Fibroblast of gingiva (primary cell): ENCODE measurements around the gene PAFAH2.
"Not testable (repeated sequence)": the region's sequence is repeated elsewhere in the genome, so short reads cannot be mapped to it uniquely, and the experiment has no call there.

Source experiments
- DNase-seq: peaks from one replicate; pipeline ENCODE4 v3.0.0-alpha.2; 2011; ENCODE audit warnings: low read depth

The PAFAH2 gene

GRCh38 chr1:25985171-25985570, 12.7 kb downstream of the PAFAH2 start:
- no peak for DNase-seq

GRCh38 chr1:25979210-25979609, 18.7 kb downstream of the PAFAH2 start:
- DNase-seq, result no peak

GRCh38 chr1:25978403-25978802, 19.5 kb downstream of the PAFAH2 start:
- DNase-seq, result no peak

DNA sequence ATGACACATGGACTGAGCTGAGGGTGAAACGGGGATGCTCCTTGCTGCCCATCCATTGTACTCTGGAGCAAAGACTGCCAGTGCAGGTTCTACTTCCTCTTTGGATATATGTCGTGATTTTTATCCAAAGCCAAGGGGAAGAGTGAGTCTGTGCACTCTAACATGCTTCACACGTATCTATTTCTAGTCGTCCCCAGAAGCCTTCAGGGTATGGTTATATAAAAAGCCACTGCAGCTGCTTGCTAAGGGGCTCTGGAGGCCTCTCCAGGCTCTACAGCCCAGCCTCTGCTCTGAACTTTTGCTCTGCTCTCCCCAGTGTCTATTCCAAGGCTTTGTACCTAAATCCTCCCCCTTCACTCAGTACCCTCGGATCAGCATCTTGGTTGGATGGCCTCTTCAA, 20.1 kb downstream of the PAFAH2 start:
- no peak for DNase-seq

DNA sequence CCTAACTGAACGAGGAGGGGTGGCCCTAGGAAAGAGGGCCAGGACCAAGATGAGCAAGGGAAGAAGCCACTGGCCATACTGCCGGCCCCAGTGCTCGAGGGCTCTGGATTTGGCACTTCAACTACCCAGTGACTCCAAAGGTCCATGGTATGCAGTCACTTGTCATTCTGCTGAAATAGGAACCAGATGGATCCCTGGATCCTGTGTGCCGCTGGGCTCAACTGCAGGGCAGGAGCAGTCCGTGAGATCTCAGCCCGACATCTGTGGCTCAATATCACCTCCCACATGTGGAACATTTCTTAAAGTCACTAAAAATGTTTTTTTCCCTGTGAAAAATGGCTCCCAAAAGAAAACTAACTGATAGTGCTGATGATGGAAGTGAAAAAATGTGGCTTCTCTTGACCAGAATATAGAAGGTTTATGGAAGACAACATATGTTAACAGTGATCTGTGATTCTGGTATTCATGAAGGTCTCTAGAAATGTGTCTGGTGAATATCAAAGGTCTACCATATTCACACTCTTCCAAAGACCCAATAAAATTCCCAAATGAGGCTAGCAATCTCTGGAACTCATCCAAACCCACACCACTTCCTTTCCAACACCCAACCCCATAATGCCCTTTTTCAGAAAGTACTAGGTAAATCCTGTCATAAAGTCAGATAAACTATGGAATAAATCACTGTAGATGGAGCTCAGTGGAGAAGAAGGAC, 24.1 kb downstream of the PAFAH2 start:
- DNase-seq, result no peak

GRCh38 chr1:25971811-25972180, 26.1 kb downstream of the PAFAH2 start:
- DNase-seq, result no peak

GRCh38 chr1:25971066-25971810, 26.6 kb downstream of the PAFAH2 start:
- DNase-seq, result no peak

- DNase-seq, result no peak
Measured at GRCh38 chr1:25967308-25967707, 30.6 kb downstream of the PAFAH2 start.

DNA sequence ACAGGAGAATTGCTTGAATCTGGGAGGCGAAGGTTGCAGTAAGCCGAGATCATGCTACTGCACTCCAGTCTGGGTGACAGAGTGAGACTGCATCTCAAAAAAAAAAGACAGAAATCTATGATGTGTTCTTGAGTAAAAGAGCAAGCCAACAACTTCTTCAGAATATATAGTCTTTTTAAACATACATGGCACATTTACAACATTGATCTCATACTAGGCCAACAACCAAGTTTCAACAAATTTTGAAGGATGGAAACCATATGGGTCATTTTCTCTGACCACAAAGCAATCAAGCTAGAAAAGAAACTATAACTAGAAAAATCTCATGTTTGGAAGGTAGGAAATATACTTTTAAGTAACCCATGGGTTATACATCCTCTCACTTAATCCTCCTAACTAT, 38.3 kb downstream of the PAFAH2 start:
- no peak for DNase-seq

DNA sequence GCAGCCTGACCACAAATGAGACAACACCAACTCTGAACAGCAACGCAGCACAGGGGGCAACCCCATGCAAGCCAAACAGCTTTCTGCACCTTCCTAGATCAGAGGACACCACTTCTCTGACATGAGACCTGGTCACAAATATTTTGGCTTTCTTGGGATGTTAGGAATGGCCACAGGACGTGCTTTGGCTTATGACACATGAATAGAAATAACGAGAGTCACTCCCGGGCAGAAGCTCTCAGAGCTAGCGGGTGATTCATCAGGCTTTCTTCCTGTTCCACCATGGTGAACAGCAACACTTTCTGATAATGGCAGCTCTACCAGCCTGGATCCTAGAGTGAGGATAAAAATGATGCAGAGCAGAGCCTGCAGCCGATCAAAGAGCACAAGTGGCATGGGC, 39.4 kb downstream of the PAFAH2 start:
- no peak for DNase-seq

DNA sequence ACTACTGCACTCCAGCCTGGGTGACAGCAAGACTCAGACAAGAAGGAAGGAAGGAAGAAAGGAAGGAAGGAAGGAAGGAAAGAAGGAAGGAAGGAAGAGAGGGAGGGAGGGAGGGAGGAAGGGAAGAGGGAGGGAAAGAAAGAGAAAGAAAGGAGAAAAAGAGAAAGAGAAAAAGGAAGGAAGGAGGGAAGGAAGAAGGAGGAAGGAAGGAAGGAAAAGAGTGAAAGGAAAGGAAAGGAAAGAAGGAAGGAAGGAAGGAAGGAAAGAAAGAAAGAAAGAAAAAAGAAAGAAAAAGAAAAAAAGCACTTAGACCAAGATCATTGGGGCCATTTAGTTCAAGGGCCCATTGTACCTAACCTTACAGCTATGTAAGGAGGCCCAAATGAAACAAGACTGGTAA, 42.3 kb downstream of the PAFAH2 start:
- DNase-seq, result no peak

GRCh38 chr1:25954282-25954938, 43.5 kb downstream of the PAFAH2 start:
- DNase-seq, result no peak

- DNase-seq, result no peak
Measured at GRCh38 chr1:25952841-25953401, 44.9 kb downstream of the PAFAH2 start.

GRCh38 chr1:25948641-25949040, 49.2 kb downstream of the PAFAH2 start:
- no peak for DNase-seq

GRCh38 chr1:25947027-25947426, 50.8 kb downstream of the PAFAH2 start:
- no peak for DNase-seq

- no peak for DNase-seq
Measured at GRCh38 chr1:25945761-25946160, 52.1 kb downstream of the PAFAH2 start.

DNA sequence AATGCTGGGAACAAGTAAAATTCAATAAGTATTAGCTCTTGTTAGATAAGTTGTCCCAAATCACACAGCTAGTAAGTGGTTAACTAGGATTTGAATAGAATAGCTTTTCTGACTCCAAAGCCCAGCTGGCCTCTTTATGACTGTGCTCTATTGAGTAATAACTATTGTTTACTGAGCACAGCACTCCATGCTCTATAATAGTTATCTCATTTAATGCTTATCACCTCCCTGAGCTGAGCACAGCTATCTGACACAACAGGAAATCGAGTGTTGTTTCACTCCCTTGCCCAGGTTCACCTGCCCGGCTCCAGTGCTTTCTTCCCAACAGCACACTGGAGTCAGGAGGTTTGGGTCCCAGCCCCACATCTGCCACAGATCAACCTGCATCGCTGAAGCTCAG, 52.9 kb downstream of the PAFAH2 start:
- no peak for DNase-seq

DNA sequence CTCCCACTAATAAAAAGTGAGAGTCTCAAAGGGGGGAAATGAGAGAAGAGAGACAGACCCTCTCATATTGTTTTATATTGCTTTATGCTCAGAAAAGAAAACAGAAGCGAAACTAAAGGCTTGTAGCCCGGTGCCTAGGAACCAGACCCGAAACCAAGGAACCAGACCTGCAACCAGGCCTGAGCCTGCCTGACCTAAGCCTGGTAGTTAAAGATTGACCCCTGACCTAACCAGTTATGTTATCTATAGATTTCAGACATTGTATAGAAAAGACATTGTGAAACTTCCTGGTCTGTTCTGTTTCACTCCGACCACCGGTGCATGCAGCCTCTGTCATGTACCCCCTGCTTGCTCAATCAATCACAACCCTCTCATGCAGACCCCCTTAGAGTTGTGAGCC, 54.4 kb downstream of the PAFAH2 start:
- DNase-seq, result not testable (repeated sequence)

GRCh38 chr1:25936947-25937346, 60.9 kb downstream of the PAFAH2 start:
- no peak for DNase-seq

DNA sequence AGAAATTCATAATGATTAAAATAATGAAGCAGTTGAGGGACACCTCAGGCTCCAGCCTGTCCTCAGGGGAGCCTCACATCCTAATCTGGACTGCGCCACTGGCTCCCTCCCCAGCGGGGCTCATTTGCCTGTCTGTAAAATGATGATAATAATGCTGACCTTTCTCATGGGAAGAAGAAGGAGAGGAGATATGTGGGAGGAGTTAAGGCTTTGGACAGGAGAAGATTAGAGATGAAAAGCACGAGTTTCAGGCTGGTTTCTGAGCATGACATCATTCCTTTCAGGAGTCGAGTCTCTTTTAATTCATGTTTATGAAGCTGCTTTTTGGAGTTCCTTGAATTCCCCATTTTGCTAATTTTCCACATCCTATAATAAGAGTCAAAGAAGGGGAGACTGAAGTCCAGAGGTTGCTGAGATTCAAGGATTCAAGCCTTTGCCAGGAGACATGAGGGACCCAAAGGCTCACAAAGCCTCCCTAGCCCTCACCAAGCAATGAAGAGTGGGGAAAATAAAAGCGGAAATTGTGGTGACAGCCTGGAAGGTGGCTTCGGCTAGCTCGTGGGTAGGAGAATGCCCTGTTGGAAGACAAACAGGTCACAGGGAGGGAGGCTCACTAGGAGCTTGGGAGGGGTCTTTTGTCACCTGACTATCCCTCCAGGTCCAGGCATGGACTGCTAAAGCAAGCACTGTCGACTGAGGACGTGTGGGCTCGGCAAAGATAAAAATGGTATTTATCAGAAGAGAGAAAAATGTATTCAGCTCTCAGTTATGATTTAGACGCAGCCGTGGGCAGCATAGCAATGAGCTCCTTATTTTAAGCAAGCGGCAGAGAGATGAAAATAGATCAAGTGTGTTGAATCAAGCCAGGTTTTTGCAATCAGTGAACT, 64.1 kb downstream of the PAFAH2 start:
- DNase-seq, result no peak

DNA sequence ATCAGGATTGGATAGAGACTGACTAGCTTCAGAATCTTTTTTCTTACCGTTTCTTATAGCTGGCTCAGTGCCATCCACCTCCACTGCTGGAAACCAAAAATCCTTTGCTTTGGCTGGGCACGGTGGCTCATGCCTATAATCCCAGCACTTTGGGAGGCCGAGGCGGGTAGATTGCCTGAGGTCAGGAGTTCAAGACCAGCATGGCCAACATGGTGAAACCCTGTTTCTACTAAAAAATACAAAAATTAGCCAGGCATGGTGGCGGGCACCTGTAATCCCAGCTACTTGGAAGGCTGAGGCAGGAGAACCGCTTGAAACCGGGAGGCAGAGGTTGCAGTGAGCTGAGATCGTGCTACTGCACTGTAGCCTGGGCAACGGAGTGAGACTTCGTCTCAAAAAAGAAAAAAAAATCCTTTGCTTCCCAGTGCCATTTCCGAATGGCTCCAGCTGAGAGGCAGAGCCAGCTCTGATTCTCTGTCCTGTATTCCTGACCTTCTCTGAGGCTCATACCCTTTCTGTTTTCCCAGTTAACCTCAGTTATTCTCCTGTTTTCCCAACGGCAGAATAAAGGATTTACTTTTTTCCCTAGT, 65.0 kb downstream of the PAFAH2 start:
- not testable (repeated sequence) for DNase-seq

GRCh38 chr1:25932321-25932720, 65.5 kb downstream of the PAFAH2 start:
- DNase-seq, result no peak
